Hypothalamus (tissue), 51 donors: ENCODE data around the gene TDRD10.

Experiments used
- DNase-seq, 51 donors: peaks; one replicate each; lab custom pipeline; 2025; lab: John Stamatoyannopoulos, UW

The TDRD10 gene

DNA sequence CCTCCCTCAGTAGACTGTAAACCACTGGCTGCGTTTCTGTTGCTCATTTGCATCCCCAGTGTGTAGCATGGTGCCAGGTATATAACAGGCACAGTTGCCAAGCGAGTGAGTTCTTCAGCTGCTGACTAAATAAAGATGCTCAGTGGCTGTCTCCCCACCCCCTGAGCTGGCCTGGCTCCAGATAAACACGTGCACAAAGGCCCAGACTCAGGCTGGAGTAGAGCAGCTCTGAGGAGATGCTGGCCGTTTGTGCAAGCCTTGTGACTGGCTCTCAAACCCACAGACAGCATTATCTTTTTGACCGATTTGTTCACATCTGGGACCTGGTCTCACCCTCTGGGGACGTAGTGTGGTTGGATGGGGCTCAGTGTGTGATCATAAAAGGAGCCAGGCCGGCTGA, 72.7 kb downstream of the TDRD10 start:
- DNase-seq: peak in 6 of 51 donors; percentile 11 to 63 (median 20)

DNA sequence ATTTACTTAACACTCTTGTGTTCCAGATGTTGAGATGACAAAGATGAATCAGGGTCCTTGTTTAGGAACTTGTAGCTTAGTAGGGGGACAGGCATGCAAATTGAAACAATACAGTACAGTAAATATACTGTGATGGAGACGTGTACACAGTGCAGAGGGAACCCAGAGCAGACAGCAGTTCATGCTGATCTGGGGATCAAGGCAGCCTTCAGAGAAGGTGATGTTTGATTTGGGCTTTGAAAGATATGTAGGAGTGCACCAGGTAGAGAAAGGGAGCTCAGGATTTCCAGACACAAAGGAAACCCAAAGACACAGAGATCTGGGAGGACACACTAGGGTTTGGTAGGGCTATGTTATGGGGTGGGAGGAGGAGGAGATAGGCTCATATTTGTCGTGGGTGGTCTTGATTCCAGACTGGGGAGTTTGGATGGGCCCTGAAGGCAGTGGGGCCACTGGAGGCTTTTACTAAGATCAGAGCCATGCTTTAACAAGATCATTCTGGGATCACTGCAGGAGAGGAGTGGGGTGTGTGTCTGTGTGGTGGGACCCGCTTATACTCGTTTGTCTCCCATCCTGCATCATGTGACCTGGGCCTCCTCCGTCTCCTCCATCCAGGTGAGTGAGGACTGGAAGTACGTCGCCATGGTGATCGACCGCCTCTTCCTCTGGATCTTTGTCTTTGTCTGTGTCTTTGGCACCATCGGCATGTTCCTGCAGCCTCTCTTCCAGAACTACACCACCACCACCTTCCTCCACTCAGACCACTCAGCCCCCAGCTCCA, 73.3 kb downstream of the TDRD10 start:
- DNase-seq: peak in 2 of 51 donors; percentile 20 to 62

DNA sequence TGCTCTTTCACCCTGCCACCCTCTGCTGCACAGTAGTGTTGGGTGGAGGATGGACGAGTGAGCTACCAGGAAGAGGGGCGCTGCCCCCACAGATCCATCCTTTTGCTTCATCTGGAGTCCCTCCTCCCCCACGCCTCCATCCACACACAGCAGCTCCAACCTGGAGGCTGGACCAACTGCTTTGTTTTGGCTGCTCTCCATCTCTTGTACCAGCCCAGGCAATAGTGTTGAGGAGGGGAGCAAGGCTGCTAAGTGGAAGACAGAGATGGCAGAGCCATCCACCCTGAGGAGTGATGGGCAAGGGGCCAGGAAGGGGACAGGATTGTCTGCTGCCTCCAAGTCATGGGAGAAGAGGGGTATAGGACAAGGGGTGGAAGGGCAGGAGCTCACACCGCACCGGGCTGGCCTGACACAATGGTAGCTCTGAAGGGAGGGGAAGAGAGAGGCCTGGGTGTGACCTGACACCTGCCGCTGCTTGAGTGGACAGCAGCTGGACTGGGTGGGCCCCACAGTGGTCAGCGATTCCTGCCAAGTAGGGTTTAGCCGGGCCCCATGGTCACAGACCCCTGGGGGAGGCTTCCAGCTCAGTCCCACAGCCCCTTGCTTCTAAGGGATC, 74.0 kb downstream of the TDRD10 start:
- no peak for DNase-seq

DNA sequence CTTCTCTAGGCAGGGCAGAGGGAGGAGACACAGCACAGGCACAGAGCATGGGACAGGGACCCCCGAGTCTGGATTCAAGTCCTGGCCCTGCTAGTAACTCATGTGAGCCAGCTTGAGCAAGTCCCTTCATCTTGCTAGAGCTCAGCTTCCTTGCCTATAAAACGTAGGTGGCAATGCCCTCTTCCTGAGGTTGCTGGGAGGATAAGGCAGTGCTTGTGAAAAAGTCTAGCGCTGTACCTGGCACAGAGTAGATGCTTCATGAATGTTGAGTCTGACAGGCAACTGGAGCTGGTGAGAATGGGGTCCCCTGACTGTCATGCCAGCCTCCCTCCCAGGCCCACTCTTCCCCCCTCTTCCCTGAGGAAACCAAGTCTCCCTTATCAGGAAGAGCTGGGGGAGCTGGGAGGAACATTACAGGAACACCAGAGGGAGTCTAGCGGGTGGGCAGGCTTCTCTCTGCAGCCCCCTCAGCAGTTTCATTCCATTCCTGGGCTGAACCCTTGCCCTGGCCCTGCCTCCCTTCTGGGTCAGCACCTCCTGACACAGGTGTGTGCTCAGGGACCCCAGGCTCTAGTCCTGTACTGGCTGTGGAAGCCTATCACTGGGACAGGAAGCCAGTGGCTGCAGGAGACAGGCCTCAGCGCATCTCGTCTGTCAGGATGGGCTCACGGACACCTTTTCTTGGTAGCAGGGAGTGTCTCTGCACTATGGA, 75.5 kb downstream of the TDRD10 start:
- no peak for DNase-seq

DNA sequence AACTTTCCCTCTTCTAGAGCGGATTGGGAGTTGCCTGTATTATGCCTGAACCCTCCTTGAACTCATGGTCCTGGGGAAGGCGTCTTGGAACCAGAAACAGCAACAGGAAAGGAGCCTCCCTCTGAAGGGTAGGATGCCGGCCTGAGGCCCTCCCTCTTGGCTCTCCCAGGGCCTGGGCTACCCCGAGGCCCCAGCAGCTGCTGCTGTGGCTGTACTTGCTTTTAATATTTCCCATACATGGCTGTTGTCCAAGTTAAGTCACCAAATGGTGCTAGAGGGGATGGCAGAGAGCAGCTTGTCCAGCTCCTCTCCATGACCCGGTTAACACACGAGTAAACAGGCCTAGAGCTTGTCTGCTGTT, 76.0 kb downstream of the TDRD10 start:
- no peak for DNase-seq

DNA sequence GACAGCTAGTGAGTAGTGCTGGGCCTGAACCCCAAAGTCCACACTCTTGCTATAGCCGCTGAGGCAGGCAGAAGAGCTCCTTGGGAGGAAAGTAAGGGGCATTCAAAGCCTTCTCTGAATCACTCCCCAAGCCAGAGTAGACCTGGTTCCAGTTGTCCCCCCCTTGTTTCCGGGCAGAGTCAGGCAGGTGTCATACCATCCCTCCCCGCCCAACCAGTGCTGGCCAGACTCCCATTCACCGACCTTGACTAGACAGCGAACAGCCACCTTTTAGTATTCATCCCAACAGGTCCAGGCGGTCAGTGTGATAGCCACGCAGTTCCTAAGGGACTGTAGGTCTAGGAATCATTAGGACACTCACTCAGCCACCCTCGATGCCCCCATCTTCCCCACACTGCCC, 77.4 kb downstream of the TDRD10 start:
- no peak for DNase-seq

DNA sequence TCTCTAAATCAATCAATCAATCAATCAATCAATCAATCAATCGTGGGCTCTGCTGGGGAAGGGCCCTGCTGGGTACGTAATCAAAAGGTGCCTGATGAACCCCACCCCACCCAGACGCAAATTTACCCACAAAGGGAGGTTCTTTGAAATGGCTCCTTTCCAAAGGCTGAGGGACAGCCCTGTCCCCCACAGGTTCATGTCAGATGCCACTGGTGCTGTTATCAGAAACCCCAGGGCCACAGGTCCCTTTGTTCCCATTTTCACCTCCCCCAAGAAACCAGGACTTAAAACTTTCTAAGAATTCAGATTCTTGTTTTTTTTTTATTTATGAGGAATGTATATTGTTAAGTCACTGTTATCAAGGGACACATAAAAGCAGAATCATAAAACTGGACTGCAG, 79.7 kb downstream of the TDRD10 start:
- no peak for DNase-seq

DNA sequence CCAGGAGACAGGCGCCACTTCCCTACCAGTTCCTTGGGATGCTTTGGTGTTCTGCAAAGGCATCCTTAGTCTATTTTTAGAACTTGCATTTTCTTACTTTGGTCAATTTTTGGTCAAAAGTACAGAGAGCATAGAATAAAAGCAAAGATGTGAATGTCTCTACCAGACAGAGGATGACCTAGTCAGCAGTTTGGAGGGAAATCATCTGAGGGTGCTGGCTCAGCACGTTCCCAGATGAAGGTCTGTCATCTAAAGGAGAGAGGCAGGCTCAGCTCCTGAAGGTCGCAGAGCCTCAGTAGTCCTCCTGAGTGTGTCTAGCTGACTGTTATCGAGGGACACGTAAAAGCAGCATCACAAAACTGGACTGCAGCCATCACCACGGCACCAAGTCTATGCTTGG, 80.9 kb downstream of the TDRD10 start:
- DNase-seq: no peak

DNA sequence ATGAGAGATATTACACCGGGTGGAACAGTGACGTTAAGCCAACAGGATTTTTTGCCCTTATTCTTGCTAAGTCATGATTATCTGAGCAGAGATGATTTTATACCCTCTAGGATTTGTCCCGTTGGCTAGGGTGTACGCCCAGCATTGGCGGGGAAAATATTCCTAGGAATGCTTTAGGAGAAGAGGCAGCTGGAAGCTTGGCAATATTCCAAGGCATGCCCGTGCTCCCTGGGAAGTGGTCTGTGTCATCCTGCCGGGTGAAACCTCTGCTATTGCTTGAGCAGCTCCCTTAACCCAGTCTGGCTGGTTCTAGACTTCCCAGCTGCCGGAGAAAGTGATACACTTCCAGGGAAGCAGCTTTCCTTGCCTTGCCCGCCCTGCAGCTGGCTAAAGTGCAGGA, 81.8 kb downstream of the TDRD10 start:
- no peak for DNase-seq

DNA sequence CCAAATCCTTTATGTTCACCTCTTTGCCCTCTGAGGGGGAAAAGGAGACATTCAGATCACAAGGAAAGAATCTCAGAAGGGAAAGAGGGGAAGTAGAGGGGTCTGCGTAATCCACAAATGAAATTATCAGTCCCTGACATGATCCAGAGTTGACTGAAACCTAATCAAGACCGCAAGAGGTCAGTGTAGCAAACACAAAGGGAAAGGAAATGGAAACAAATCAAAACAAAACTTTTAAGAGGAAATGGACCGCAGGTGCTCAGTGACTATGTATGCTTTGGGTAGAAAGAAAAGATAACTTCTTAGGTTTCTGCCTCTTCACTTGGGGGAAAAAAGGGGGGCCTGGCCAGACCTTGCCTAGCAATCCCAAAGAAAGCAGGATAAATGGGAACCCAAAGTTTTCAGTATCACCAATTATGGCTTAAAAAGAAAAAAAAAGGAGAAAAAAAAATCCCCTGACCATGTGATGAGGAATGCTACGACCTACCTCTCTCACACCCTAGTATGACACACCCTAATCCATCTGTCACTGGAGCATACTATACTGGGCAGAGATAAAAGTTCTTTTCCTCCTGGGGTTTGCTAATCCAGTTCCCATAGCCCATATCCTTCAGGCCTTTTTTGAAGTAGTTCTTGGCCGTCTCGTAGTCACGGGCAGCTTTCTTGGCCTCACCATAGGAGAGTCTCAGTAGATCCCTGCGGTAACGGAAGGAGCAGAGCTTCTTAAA, 82.4 kb downstream of the TDRD10 start:
- DNase-seq: no peak

DNA sequence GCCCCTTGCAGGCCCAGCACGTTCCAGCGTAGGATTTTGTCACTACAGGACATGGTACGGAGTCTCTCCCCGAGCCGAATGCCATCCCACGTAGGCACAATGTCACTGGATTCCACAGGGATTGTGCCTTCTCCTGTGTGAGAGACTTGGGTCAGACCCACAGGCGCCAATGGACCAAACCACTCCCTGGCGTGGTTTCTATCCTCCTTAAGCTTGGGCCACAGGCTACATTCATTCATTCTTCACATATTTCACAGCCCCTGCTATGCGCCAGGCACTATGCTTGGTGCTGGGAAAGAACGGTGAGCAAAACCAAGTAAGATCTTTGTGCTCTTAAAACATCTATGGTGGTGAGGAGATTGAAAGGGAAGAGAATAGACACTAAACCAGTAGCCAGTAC, 84.2 kb downstream of the TDRD10 start:
- DNase-seq: no peak

DNA sequence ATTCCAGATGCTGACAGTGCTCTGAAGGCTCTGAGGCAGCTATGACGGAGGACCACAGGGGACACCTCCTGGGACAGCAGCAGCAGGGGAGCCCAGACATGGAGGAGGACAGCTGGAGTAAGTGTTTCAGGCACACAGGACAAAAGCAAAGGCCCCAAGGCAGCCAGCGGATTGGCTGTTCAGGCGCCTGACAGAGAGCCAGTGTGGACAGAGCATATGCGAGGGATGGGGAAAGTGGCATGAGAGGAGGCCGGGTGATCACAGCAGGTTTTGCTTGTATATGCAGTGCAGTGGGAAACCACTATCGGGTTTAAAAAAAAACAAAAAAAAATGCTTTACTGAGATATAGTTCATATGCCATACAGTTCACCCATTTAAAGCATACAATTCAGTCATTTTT, 84.6 kb downstream of the TDRD10 start:
- DNase-seq: no peak

DNA sequence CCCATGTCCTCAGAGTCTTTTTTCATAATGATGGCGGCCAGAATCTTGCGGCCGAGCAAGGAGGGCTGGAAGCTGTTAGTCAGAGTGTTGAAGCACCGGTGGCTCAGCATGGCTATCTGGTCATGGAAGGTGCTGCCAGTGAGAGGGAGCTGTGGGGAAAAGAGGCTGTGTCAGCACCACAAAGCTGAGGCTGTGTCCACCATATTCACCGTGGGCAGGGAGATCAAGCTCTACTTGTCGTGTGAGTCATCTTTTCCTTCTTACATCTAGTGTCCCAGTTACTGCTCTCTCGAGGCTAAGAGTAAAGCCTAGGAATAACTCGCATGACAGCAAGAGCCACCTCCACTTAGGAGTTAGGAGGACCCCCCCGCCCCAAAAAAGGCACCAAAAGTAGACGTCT, 87.8 kb downstream of the TDRD10 start:
- DNase-seq: peak in 1 of 51 donors; percentile 34

DNA sequence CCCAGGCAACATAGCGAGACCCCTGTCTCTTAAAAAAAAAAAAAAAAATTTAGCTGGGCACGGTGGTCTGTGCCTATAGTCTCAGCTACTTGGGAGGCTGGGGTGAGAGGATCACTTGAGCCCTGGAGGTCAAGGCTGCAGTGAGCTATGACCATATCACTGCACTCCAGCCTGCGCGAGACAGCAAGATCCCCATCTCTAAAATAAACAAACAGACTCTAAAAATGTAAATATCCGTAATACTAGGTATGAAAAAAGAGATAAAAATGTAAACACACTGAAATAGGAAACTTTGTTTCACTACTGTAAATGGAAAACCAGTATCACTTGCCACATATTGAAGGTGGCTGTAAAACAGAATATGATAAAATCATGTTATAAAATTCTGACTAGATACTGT, 88.7 kb downstream of the TDRD10 start:
- DNase-seq: no peak

DNA sequence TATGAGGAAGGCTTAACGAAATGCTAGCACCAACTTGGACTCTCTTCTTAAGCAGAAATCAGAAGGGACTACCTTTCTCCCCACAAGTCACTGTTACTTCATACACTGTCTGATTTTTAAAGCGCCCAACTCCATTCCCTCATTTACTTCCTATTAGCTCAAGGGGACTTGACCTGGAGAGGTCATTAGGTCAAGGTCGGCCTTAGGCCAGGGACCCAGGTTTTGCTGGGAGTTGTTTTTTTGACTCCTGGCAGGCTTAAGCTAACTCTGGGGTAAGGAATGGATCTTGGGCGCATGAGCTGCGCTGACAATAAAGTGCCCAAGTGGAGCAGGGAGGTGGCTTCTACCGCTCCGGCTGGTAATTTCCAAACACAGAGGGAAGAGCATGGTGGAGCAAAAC, 89.2 kb downstream of the TDRD10 start:
- no peak for DNase-seq

DNA sequence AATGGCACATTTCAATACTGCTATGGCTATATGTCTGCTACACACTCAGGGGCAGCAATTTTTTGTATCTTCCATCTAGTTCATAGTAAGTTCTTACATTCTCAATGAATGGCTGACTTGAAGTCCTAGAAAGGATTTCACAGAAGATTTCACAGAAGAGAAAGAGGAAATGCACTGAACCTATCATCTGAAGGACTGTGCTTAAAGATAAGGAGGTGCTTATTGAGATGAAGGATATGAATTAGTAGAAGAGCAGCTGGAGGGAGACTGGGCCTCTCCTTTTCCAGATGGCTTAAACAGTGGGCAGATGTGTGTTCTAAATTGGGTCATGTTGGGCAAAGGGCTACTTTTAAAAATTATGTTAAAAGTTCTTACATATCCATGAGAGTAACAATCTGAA, 91.4 kb downstream of the TDRD10 start:
- no peak for DNase-seq

DNA sequence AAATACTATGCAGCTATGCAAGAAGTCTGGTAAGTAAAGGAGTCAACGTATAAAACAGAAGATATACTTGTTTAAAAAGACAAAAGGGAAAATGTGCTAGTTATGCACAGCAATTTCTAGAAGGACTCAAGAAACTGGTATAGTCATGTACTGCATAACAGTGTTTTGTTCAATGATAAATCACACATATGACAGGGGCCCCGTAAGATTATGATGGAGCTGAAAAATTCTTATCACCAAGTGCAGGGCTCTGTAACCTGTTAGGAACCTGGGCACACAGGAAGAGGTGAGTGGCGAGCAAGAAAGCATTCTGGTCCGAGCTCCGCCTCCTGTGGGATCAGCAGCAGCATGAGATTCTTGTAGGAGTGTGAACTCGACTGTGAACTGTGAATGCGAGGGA, 92.8 kb downstream of the TDRD10 start:
- DNase-seq: no peak

DNA sequence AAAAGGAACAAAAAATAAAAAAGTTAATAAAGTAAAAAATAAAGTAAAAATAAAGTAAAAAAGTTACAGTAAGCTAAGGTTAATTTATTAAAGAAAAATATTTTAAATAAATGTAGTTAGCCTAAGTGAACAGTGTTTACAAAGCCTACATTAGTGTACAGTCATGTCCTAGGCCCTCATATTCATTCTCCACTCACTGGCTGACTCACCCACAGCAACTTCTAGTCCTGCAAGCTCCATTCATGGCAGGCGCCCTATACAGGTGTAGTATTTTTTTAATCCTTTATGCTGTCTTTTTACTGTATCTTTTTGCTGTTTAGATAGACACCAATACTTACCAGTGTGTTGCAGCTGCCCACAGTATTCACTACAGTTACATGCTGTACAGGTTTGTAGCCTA, 93.6 kb downstream of the TDRD10 start:
- DNase-seq: no peak
